HG02759 (cell line): ENCODE results near the gene UBN2.
"Not testable (repeated sequence)": the region's sequence is repeated elsewhere in the genome, so short reads cannot be mapped to it uniquely, and the experiment has no call there.

ENCODE experiments used
- ATAC-seq: cut with Tn5 transposase; IDR thresholded peaks from one replicate; pipeline ENCODE4 v1.9.1; 2021; ENCODE audit warnings: mild to moderate bottlenecking, moderate library complexity; ENCODE audit not compliant: unreplicated experiment

Gene UBN2

DNA sequence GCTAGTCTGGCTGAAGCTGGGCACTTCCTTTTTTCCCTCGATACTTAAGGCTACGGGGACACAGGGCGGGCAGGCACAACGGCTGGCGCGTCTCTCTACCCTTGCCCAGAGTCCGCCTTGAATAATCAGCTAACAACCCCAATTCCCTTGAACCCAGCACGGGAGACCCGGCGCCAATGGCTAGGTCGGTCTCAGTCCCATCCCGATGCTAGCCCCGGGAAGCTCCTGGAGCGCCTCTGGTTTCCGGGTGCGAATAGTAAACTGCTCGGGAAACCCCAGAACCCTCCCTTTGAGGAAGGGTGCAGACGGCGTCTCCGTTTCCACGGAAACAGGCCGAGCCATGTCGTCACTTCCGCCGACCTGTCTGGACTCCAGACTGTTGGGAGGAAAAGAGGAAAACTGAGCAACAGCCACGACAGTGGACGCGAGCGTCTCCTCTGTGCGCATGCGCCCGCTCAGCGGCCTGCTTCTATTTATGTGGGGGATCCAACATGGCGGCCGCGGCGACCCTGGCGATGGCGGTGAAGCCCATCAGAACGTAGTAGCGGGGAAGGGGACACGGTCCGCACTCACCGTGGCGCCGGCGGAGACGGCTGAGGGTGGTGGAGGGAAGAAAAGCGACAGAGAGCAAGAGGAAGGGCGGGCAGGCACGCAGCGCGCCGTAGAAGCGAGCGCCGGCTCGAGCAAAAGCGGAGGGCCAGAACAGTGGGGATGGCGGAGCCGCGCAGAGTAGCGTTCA, at the start of gene UBN2:
TSS of gene UBN2 (plus strand) at position 464 of the 739 bp plus-strand sequence. CDS start at position 712, 248 bp downstream.
- peak; percentile 97 for ATAC-seq

DNA sequence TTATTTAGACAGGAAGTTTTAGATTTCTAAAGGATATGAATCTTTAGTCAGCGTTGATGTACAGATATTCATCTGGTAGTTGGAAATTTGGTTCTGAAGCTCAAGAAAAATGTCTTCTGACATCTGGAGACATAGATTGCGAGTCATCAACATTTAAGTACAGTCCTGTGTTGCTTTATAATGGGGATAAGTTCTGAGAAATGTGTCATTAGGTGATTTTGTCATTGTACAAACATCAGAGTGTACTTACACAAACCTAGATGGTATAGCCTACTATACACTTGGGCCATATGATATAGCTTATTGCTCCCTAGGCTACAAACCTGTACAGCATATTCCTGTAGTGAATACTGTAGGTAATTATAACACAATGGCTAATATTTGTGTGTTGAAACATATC, 49.6 kb upstream of the UBN2 start:
- no peak for ATAC-seq

DNA sequence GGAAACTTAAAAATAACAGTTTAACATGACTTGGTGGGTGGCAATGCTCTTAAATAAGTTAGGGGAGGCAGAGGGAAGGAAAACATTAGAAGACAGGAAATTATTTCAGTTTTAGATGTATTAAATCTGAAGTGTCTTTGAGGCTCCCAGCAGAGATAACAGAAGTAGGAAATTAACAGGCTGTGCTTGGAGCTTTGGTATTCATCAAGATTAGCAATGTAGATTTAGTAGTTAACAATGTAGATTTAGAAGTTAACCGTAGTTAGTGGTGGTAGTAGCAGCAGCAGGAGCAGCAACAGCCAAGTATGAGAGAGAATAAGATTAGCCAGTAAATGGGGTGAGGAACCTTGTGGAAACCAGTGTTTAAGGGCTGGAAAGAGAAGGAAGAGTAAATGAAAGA, 48.7 kb upstream of the UBN2 start:
- ATAC-seq, result no peak

DNA sequence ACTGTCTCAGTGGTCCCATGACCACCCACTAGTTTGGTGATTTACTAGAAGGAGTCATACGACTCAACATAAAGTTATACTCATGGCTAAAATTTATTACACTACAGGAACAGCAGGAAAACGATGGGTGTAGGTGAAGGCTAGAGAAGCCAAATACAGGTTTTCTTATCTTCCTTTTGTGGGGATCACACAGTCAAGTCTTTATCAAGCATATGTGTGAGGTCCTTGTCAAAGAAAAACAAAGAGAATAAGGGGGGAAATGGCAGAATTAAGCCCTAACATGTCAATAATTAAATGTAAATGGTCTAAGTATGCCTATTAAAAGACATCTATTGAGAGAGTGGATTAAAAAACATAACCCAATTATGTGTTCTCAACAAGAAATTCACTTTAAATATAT, 47.8 kb upstream of the UBN2 start:
- no peak for ATAC-seq

DNA sequence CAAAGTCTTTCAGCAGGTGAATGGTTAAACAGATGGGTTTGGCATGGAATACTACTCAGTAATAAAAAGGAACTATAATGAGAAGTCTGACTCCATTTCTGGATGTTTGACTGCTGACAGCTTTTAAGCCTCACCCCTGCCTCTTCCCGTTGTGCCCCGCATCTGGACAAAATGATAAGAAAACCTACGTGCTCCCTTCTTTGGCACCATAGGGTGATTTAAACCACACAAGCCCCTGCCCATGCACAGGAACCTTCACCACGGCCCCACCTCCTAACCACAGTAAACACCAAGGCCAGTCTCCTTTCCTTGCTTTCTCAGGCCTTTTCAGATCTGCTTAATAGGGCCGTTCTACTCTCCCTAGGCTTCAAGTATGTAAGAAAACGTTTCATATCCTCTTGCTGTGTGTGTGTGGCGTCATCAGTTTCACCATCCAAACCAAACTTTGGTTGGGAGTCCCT, 47.1 kb upstream of the UBN2 start:
- ATAC-seq, result no peak

DNA sequence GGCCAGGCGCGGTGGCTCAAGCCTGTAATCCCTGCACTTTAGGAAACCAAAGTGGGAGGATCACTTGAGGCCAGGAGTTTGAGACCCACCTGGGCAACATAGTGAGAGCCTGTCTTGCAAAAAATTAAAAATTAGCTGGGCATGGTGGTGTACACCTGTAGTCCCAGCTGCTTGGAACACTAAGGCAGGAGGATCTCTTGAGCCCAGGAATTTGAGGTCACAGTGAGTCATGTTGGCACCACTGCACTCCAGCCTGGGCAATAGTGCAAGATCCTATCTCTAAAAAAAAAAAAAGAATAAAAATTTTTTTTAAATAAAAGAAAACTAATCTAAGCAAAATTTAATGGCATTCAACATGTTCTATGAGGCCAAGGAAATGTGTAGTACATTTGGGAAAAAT, 44.9 kb upstream of the UBN2 start:
- ATAC-seq, result no peak

DNA sequence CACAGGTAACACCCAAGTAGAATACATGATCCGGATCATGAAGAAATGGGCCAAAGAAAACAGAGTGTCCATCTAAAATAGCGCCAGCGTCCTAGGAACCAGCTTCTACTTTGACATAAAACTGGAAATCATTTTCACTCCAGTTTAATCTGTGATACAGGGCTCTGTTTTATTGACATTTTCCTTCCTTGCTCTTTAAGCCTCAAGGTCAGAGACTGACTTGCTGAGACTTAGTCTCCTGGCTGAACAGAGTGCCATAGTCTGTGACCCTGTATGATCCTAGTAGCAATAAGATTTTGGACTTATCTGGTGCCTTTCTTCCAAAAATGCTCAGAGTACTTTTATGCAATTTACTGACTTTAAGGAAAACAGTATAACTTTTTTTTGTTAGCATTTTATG, 41.7 kb upstream of the UBN2 start:
- no peak for ATAC-seq

DNA sequence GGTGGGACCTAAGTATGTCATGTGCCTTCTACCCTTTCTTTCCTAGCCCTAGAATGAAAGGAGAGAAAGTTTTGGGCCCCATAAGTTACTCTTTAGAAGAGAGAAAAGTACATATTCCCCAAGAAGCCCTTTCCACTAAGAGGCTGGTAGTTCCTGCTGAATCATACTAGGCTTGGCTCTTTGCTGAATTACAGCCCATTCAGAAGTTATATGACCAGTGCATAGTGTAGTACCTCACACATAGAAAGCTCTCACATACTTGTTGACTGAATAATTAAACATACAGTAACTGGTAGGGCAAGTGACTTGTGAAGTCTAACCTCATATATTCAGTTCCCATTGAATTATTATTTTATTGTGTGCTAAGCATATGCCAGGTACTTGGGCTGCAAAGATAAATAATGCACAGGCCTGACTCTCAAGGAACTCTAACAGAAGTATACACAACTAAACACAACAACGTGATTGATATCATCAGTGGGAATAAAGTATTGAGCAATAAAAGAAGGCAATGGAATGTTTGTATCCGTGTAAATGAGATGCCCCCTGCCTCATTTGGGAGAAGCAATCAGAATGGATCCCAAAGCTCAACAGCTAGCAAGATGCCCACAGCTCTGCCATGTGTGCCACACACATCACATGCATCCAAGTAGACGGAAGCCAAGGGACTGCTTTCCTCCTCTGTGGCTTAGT, 38.9 kb upstream of the UBN2 start:
- no peak for ATAC-seq

DNA sequence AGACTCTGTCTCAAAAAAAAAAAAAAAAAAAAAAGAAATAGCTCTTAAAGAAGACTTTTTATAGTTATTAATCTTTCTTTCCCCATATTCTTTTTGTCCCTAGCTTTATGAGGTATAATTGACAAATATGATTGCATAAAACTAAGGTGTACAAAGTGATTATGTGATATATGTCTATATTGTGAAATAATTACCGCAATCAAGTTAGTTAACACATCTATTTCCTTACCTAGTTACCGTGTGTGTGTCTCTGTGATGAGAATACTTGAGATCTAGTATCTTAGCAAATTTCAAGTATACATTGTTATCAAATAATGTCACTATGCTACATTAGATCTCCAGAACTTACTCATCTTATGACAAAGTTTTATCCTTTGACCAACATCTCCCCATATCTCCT, 30.7 kb upstream of the UBN2 start:
- ATAC-seq, result no peak

DNA sequence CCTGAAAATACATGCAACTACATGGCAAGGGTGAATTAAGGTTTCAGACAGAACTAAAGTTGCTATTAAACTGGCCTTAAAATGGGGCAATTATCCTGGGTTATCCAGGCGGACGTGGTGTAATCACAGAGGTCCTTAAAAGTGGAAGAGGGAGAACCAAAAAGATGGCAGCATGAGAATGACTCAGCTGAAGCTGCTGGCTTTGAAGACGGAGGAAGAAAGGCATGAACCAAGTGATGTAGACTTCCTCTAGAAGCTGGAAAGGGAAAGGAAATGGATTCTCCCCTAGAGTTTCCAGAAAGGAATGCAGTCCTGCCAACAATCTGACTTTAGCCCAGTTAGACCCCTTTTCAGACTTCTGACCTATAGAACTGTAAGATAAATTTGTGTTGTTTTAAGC, 27.0 kb upstream of the UBN2 start:
- ATAC-seq, result no peak

DNA sequence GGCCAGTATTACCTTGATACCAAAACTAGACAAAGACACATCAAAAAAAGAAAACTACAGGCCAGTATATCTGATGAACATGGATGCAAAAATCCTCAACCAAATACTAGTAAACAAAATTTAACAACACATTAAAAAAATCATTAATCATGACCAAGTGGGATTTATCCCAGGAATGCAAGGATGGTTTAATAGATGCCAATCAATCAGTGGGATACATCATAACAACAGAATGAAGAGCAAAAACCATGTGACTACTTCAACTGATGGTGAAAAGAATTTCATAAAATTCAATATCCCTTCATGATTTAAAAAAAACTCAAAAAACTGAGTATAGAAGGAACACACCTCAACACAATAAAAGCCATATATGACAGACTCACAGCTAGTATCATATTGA, 25.2 kb upstream of the UBN2 start:
- ATAC-seq, result no peak

DNA sequence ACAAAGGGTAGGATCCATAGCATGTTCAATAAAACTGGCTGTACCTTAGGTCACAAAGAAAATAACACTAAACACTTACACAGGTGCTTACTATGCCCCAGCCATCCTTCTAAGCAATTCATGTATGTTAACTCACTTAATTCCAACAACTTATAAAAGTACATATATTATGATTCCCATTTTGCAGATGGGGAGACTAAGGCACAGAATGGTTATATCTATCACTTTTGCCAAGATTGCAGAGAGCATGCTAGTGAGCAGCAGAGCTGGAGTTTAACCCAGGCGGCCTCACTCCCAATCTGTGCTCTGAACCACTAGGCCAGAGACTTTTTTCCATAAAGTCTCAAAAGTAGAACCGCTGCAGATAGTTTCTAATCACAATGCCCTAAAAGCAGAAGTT, 18.9 kb upstream of the UBN2 start:
- ATAC-seq, result no peak

DNA sequence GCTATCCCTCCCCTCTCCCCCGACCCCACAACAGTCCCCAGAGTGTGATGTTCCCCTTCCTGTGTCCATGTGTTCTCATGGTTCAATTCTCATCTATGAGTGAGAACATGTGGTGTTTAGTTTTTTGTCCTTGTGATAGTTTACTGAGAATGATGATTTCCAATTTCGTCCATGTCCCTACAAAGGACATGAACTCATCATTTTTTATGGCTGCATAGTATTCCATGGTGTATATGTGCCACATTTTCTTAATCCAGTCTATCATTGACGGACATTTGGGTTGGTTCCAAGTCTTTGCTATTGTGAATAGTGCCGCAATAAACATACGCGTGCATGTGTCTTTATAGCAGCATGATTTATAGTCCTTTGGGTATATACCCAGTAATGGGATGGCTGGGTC, 17.5 kb upstream of the UBN2 start:
- not testable (repeated sequence) for ATAC-seq

DNA sequence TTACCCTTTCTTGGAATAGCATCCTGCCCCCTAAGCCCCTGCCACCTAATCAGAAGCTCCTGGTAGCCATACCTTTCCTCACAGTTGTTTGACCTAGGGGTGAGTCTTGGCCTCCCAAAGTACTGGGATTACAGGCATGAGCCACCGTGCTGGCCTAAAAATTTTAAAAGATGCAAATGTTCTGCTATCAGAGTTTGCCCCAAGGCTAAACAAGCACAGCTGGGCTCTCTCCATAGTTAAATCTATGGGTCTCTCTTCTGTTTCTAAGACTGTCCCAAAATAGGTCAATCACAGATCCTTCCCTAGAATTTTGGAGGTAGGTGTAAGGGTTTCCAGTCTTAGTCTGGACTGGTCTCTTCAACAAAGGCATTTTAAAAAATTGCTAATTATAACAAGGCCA, 12.9 kb upstream of the UBN2 start:
- no peak for ATAC-seq

DNA sequence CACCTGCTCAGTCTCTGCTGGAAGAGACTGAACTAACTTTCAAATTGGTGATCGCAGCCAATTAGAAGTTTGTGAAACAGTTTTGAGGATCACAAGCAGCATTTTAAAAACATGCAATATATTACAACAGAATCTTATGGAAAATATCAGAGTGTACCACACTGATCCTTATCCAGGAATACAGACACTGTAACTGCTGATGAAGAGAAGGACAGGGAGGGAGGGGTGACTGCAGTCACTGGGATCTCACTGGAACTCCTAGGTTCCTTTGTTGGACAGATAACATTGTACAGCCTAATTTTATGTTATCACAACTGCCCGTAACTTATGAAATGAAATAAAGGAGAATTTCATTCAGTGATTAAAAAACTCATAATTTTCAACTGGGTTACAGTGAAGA, 6.8 kb upstream of the UBN2 start:
- no peak for ATAC-seq

DNA sequence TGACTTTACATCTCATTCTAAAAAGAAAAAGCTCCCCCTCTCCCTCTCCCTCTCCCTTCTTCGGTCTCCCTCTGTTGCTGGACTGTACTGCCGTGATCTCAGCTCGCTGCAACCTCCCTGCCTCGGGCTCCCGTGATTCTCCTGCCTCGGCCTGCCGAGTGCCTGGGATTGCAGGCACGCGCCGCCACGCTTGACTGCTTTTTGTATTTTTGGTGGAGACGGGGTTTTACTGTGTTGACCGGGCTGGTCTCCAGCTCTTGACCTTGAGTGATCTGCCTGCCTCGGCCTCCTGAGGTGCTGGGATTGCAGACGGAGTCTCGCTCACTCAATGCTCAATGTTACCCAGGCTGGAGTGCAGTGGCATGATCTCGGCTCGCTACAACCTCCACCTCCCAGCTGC, 6.2 kb upstream of the UBN2 start:
- not testable (repeated sequence) for ATAC-seq

DNA sequence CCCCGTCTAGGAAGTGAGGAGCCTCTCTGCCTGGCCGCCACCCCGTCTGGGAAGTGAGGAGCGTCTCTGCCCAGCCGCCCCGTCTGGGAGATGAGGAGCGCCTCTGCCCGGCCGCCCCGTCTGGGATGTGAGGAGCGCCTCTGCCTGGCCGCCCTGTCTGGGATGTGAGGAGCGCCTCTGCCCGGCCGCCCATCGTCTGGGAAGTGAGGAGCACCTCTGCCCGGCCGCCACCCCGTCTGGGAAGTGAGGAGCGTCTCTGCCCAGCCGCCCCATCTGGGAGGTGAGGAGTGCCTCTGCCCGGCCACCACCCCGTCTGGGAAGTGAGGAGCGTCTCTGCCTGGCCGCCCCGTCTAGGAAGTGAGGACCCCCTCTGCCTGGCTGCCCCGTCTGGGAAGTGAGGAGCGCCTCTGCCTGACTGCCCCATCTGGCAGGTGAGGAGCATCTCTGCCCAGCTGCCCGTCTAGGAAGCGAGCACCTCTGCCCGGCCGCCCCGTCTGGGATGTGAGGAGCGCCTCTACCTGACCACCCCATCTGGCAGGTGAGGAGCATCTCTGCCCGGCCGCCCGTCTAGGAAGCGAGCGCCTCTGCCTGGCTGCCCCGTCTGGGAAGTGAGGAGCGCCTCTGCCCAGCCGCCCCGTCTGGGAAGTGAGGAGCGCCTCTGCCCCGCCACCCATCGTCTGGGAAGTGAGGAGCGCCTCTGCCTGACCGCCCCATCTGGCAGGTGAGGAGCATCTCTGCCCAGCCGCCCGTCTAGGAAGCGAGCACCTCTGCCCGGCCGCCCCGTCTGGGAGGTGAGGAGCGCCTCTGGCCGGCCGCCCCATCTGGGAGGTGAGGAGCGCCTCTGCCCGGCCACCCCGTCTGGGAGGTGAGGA, 5.5 kb upstream of the UBN2 start:
- not testable (repeated sequence) for ATAC-seq

DNA sequence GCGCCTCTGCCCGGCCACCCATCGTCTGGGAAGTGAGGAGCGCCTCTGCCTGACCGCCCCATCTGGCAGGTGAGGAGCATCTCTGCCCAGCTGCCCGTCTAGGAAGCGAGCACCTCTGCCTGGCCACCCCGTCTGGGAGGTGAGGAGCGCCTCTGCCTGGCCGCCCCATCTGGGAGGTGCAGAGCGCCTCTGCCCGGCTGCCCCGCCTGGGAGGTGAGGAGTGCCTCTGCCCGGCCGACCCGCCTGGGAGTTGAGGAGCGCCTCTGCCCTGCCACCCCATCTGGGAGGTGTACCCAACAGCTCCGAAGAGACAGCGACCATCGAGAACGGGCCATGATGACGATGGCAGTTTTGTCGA, 4.9 kb upstream of the UBN2 start:
- ATAC-seq, result not testable (repeated sequence)

DNA sequence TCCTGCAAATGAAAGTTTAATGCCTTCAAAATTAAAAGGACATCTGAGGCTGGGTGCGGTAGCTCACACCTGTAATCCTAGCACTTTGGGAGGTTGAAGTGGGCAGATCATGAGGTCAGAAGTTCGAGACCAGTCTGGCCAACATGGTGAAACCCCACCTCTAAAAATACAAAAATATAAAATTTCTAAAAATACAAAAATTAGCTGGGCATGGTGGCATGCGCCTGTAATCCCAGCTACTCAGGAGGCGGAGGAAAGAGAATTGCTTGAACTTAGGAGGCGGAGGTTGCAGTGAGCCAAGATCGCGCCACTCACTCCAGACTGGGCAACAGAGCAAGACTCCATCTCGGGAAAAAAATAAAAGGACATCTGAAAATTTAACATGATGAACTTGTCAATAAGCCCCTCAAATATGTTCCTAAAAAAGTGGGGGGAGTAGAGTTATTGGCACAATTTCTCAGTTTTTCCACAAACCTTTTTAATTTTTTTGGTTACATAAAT, 4.0 kb upstream of the UBN2 start:
- not testable (repeated sequence) for ATAC-seq

DNA sequence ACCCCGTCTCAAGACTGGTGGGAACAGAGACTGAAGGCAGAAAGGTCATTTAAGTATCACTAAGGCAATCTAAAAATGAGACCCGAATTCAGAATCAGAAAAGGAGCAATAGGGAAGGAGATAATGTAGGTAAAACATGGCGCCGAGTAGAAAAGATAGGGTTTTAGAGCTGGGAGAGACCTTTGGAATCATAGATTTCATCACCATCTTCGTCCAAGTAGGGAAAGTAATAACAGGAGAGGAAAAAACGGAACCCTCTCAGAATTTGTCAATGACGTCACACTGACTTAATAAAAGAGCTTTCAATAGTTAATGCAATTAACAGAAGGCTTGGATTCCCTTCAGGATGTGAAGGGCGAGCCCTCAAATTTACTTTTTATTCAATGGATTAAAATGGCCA, 1.0 kb upstream of the UBN2 start:
- ATAC-seq, result no peak

DNA sequence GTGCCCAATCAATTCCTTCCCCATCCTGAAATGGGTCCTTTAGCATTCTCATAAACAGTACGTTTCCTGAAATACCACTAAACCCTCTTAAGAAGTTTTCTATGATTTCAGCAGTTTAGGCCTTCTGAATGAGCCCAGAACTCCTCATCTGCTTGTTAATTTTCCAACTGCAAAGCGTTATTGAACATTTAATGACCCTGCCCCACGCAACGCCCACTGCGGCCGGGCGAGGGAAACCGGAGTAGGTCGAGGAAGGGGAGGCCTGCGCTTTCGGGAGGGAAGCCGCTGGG, 608 bp upstream of the UBN2 start:
- ATAC-seq, result no peak
